ENCODE data around the gene NCOA1. TPM values are rescaled to one million over a fixed set of nuclear protein-coding genes. Genes with fewer than 3 reads are reported as not detected.

The NCOA1 gene
- total and polyA plus RNA-seq, 10 of the 15 experiments (the other 5 are each of a cell fraction or from before 2014, with no cell fraction given): 1.8 to 35.6 (median 6.1) TPM

GRCh38 chr2:24577481-24577880 is 86.4 kb downstream of the NCOA1 start (continued):
- TF ChIP-seq CEBPZ (IDR thresholded peaks at IDR 0.05; ENCODE audit: low read depth, low read length) (no peak), POU2F2 (IDR thresholded peaks at IDR 0.05; ENCODE audit: borderline replicate concordance, low read depth, low read length) (peak; percentile 81; the same call in 2 of the 3 replicates), EED (IDR thresholded peaks at IDR 0.05; ENCODE audit: low read depth) (no peak), ZBTB33 (IDR thresholded peaks at IDR 0.05) (no peak), RCOR1 (conservative IDR thresholded peaks at IDR 0.05; ENCODE audit: low read depth, low read length) (0 out of 2 replicates have a peak, but pooled peaks have one; percentile 88), NR2C2 (IDR thresholded peaks at IDR 0.05; ENCODE audit: borderline replicate concordance, control insufficient read depth, insufficient read length, low read depth) (no peak), POLR2A (IDR thresholded peaks at IDR 0.05; ENCODE audit: low read depth, low read length) (no peak), TCF7 (IDR thresholded peaks at IDR 0.05; ENCODE audit: borderline replicate concordance) (peak; percentile 54; the same call in 1 of the 2 replicates), NR2C1 (IDR thresholded peaks at IDR 0.05) (no peak), WRNIP1 (IDR thresholded peaks at IDR 0.05; ENCODE audit: borderline replicate concordance, low read depth, low read length) (no peak), SUPT20H (IDR thresholded peaks at IDR 0.05; ENCODE audit: borderline replicate concordance, control insufficient read depth, low read depth, low read length) (no peak), IKZF2 (IDR thresholded peaks at IDR 0.05) (peak; percentile 80 to 87; a peak in 3 of 4 replicates), ATF3 (IDR thresholded peaks at IDR 0.05; ENCODE audit: borderline replicate concordance, extremely low read depth, low read depth, low read length) (no peak), E2F4 (IDR thresholded peaks at IDR 0.05; ENCODE audit: low read depth, low read length) (no peak), PAX8 (IDR thresholded peaks at IDR 0.05) (no peak), NFYA (IDR thresholded peaks at IDR 0.05; ENCODE audit: borderline replicate concordance, low read depth, low read length) (no peak), NR2F1 (conservative IDR thresholded peaks at IDR 0.05) (peak; percentile 94), LARP7 (IDR thresholded peaks at IDR 0.05) (no peak), RB1 (IDR thresholded peaks at IDR 0.05; ENCODE audit: borderline replicate concordance) (peak; percentile 41; the same call in 1 of the 2 replicates), RFX5 (IDR thresholded peaks at IDR 0.05; ENCODE audit: low read depth, low read length) (no peak), KAT2A (conservative IDR thresholded peaks at IDR 0.05; ENCODE audit: control insufficient read depth, low read depth, low read length) (no peak), SIX5 (IDR thresholded peaks at IDR 0.05; ENCODE audit: low read depth, low read length, severe bottlenecking) (no peak), SMARCA5 (IDR thresholded peaks at IDR 0.05) (no peak)

All from GM12878 (cell line).